Testis (tissue), 3 donors: ENCODE results near the gene TNS1. TPM values are rescaled to one million over a fixed set of nuclear protein-coding genes. Genes with fewer than 3 reads are reported as not detected.

Experiments
- DNase-seq: peaks from one replicate; pipeline ENCODE4 v3.0.0-alpha.2; 2019
- H3K27ac ChIP-seq, 2 donors: fragments of 200-600 bp; sonication (generic); one replicate each; pipeline ENCODE4 v1.5.1; 2019
- H3K27me3 ChIP-seq: fragments of 200-600 bp; sonication (generic); one replicate; pipeline ENCODE4 v1.5.1; 2019
- H3K36me3 ChIP-seq: fragments of 200-600 bp; sonication (generic); one replicate; pipeline ENCODE4 v1.5.1; 2017; ENCODE audit warnings: low read depth; ENCODE audit errors: missing control alignments
- H3K4me1 ChIP-seq: fragments of 200-600 bp; sonication (generic); one replicate; pipeline ENCODE4 v1.5.1; 2019
- H3K4me3 ChIP-seq, 2 donors: fragments of 200-600 bp; sonication (generic); one replicate each; pipeline ENCODE4 v1.5.1; 2017 to 2019
- H3K9me3 ChIP-seq: fragments of 200-600 bp; sonication (generic); one replicate; pipeline ENCODE4 v1.5.1; 2017
- POLR2A ChIP-seq: fragments of 450-650 bp; IDR thresholded peaks from one replicate; pipeline ENCODE4 v1.6.1; 2017; ENCODE audit warnings: antibody characterized with exemption, mild to moderate bottlenecking, moderate library complexity
- WGBS, 2 donors: methylation state at CpG; one replicate each; pipeline ENCODE4 v1.1.5; 2018; 5-methylcytosine and 5-hydroxymethylcytosine counted together
- intact Hi-C: fragments of 100-400 bp; cut with DNase I; formaldehyde crosslinking; loops from one replicate; pipeline ENCODE4 v1.15.1; 2023; ENCODE audit warnings: low total_unique reads
- polyA plus RNA-seq: library from polyadenylated mRNA; stranded (reverse); fragments of 350-450 nt; fragmentation: Illumina TruSeq; extraction: RNeasy Lipid Tissue Mini Kit (QIAGEN cat#74804); gene quantifications from one replicate; pipeline ENCODE4 v1.2.3, GENCODE V29; 2014; ENCODE audit warnings: low read depth, low replicate concordance; ENCODE audit not compliant: insufficient read depth
- total RNA-seq, 2 donors: library from RNA; depleted of rRNA; stranded (reverse); fragments of >200 nt; gene quantifications; one replicate each; pipeline ENCODE4 v1.2.3, GENCODE V29; 2016
- TF ChIP-seq, protein P1 (sequence below), 3 experiments: fragments of 450-650 bp in 2 of 3; fragments of 200-600 bp in 1 of 3; sonication (generic) in 1 of 3; IDR thresholded peaks; one replicate each; pipeline ENCODE4 v1.5.1; 2016 to 2019; ENCODE audit warnings: antibody characterized with exemption in 3 of 3, mild to moderate bottlenecking in 2 of 3, moderate library complexity in 1 of 3

TNS1 gene
- total and polyA plus RNA-seq, 3 donors from 2014 or later, result 75.9 to 256 (median 227) TPM

DNA sequence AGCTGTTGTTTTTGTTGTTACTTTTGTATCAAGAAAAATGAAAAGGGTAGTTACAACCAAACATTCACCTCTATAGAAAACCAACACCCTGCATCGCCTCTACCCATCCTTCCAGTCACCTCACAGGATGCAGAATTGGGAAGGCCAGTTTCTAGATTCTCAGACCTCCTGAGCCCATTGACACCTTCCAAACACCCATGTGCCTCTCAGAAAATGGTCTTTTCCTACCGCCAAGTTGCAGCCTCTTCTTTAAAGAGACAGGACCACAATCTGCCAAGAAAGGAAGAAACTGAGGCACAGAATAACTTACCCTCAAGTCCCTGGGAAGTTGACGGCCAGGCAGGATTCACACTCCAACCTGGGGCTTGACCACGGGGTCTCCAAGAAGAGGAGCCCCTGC is 101.4 kb downstream of the TNS1 start:
- H3K4me3 ChIP-seq, result no peak overlapping the region
- no peaks in the 10 kb centered on the region for H3K36me3 ChIP-seq
- DNase-seq, result no peak
- intact Hi-C loops, result loop anchor here (10.0 kb wide), 1 partner anchor 83 kb away; no protein-coding TSS in a partner anchor
- no peaks in the 10 kb centered on the region for H3K9me3 ChIP-seq
- H3K27ac ChIP-seq, result peak overlapping the region; percentile 12 to 88
- no peaks in the 10 kb centered on the region for H3K27me3 ChIP-seq
- peaks cover 86% of the 10 kb centered on the region for H3K4me1 ChIP-seq
- WGBS, 2 donors, result 66 to 75% methylated on average over 4 of the region's 4 CpGs
- no peak for TF ChIP-seq POLR2A
- TF ChIP-seq, protein P1, sequence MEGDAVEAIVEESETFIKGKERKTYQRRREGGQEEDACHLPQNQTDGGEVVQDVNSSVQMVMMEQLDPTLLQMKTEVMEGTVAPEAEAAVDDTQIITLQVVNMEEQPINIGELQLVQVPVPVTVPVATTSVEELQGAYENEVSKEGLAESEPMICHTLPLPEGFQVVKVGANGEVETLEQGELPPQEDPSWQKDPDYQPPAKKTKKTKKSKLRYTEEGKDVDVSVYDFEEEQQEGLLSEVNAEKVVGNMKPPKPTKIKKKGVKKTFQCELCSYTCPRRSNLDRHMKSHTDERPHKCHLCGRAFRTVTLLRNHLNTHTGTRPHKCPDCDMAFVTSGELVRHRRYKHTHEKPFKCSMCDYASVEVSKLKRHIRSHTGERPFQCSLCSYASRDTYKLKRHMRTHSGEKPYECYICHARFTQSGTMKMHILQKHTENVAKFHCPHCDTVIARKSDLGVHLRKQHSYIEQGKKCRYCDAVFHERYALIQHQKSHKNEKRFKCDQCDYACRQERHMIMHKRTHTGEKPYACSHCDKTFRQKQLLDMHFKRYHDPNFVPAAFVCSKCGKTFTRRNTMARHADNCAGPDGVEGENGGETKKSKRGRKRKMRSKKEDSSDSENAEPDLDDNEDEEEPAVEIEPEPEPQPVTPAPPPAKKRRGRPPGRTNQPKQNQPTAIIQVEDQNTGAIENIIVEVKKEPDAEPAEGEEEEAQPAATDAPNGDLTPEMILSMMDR (IDR thresholded peaks at IDR 0.05), result no peak

DNA sequence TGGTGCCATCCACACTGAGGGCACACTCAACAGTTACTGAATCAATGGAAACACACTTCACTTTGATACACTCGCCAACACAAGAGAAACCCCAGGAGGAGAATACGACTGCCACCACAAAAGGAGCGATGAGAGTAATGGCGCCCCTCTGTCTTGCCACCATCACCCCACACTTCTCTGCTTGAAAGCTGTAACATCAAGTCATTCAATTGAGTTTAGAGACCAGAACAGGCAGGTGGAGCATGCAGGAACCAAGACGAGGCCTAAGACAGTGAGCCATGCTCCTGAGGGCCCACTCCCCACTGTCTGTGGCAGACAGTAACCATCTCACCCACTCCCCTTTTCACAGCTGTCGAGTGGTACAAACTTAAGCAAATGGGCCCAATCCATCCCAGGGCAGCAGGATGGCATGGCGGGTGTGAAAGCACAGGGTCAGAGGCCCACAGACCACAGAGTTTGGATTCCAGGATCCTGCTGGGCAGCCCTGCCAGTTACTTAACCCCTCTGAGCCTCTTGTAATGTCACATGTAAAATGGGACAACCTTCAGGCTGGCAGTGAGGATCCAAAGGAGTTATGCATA is 101.9 kb downstream of the TNS1 start:
- Histone ChIP-seq H3K9me3 (no peaks in the 10 kb centered on the region), H3K27me3 (no peaks in the 10 kb centered on the region), H3K4me3 (no peak overlapping the region), H3K27ac (peak overlapping the region; percentile 19 to 88), H3K36me3 (no peaks in the 10 kb centered on the region), H3K4me1 (peaks cover 81% of the 10 kb centered on the region)
- intact Hi-C loops, result loop anchor here (10.0 kb wide), 1 partner anchor 84 kb away; no protein-coding TSS in a partner anchor
- no peak for DNase-seq
- TF ChIP-seq, protein P1 (IDR thresholded peaks at IDR 0.05), result no peak
- no peak for TF ChIP-seq POLR2A
- WGBS, 2 donors, result 83 to 90% methylated on average over 7 of the region's 7 CpGs

DNA sequence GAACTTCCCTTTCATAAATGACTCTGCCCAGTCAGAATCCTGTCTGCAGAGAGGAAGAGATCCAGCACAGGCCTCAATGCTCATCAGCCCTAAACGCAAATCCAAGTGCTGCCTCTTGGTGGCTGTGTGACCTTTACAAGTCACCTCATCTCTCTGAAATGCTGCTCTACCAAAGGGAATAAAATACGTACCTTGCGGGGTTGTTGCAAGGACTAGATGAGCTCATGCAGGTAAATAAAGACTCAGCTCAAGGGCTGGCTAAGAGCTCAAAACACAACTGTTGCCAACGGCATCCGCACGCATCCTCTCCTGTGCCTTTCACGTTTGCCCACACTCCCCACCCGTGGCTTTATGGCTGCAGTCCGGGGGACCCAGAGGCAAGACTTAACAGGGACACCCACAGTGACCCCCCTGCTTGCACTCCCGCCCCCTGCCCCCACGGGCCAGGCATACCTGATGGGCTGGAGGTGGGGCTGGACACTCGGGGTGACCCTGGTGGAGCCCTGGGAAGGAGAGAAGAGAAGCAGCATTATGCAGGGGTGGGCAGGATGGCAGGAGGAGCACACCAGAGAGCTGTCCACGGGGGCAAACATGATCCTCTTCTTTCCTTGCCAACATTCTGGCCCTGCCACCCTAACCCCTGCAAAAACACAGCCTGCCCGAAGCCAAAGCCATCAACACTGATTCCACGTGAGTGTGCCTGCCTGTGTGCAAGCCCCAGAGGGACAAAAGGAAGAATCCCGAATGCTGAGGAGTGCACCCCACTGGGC is 102.6 kb downstream of the TNS1 start:
- H3K27ac ChIP-seq, result peak overlapping the region; percentile 19 to 88
- 49 to 69% methylated on average over 14 to 16 of the region's 16 CpGs for WGBS, 2 donors
- no peaks in the 10 kb centered on the region for H3K27me3 ChIP-seq
- no peak for DNase-seq
- TF ChIP-seq, protein P1 (IDR thresholded peaks at IDR 0.05), result no peak
- no peak for TF ChIP-seq POLR2A
- H3K4me3 ChIP-seq, result no peak overlapping the region
- H3K9me3 ChIP-seq, result no peaks in the 10 kb centered on the region
- H3K36me3 ChIP-seq, result no peaks in the 10 kb centered on the region
- H3K4me1 ChIP-seq, result peaks cover 78% of the 10 kb centered on the region
- intact Hi-C loops, result loop anchor here (10.0 kb wide), 1 partner anchor 85 kb away; no protein-coding TSS in a partner anchor

DNA sequence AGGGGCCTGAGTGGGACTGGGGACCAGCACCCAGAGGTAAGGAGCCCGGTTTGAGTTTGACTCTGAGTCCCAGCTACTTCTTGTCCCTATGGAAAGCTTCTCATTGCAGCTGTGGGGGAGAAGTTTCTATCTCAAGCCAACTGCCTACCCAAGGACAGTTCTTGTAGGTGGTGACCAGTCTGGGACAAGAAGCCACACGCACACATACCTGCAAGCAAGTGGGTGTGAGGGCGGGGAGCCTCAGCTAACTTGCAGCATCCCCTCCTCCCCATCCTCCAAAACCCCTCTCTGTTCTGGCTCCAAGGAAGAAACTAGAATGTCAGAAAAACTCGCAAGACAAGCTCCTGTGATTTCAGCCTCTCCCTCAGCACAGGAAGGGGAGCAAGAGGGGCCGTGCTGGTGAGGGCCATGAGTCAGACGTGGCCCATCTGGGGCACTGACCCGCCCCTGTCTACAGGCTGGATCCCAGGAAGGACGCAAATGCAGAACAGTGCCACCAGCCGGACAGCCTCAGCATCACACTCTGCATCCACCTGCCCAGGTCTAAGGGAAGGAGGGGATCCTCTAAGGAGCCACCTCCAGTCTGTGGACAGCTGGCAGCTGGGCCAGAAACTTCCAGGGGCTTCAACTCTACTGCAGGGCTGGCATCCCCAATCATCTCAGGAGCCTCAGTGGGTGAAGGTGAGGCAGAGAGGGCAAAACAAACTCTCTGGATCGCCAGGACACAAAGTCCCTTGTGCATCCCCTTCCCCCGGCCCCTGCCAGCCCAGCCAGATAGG is 103.4 kb downstream of the TNS1 start:
- DNase-seq, result peak; percentile 62

More for the DNA sequence above, 103.4 kb downstream of the TNS1 start:
- TF ChIP-seq POLR2A, result no peak
- TF ChIP-seq, protein P1 (IDR thresholded peaks at IDR 0.05), result peak; percentile 27 to 64 (median 59)
- Histone ChIP-seq H3K27me3 (no peaks in the 10 kb centered on the region), H3K4me1 (peaks cover 71% of the 10 kb centered on the region), H3K4me3 (no peak overlapping the region), H3K27ac (peak overlapping the region; percentile 2 to 88), H3K9me3 (no peaks in the 10 kb centered on the region), H3K36me3 (no peaks in the 10 kb centered on the region)
- intact Hi-C loops, result loop anchor here (10.0 kb wide), 1 partner anchor 85 kb away; no protein-coding TSS in a partner anchor
- WGBS, 2 donors, result 43 to 50% methylated on average over 9 to 11 of the region's 11 CpGs
